OCI-LY3 (cell line): ENCODE results near the gene PXDN.

Source experiments
- H2AFZ ChIP-seq: fragments of 200-600, 300-600 bp; shearing (Covaris generic); 2 replicates; pipeline ENCODE4 v1.6.0; 2014; ENCODE audit warnings: antibody characterized with exemption, low read depth, low read length
- H3K27ac ChIP-seq: fragments of 200-600, 300-600 bp; sonication (generic); 2 replicates; pipeline ENCODE4 v1.5.1; 2014; ENCODE audit warnings: mild to moderate bottlenecking, low read length, moderate library complexity, mixed read lengths
- H3K27me3 ChIP-seq: fragments of 200-600, 300-600 bp; sonication (generic); 2 replicates; pipeline ENCODE4 v1.6.1; 2014; ENCODE audit warnings: low read depth, low read length, mixed read lengths
- H3K36me3 ChIP-seq: fragments of 200-600, 300-600 bp; sonication (generic); replicated peaks from 2 replicates; pipeline ENCODE3; 2014; ENCODE audit warnings: low read depth, low read length, mixed read lengths
- H3K4me1 ChIP-seq: fragments of 300-600, 200-600 bp; sonication (generic); 2 replicates; pipeline ENCODE4 v1.6.1; 2014; ENCODE audit warnings: low read length, mixed read lengths
- H3K4me2 ChIP-seq: fragments of 200-600, 300-600 bp; sonication (generic); 2 replicates; pipeline ENCODE4 v1.6.1; 2014; ENCODE audit warnings: low read length, mixed read lengths
- H3K4me3 ChIP-seq: fragments of 300-600, 200-600 bp; sonication (generic); 2 replicates; pipeline ENCODE4 v1.5.1; 2014; ENCODE audit warnings: antibody characterized with exemption, mild to moderate bottlenecking, low read length, moderate library complexity
- H3K79me2 ChIP-seq: fragments of 300-600, 200-600 bp; shearing (Covaris generic); 2 replicates; pipeline ENCODE4 v1.6.1; 2014; ENCODE audit warnings: mild to moderate bottlenecking, low read length, mixed read lengths
- H3K9ac ChIP-seq: fragments of 300-600, 200-600 bp; shearing (Covaris generic); 2 replicates; pipeline ENCODE4 v1.6.0; 2014; ENCODE audit warnings: mild to moderate bottlenecking, low read length, moderate library complexity
- H3K9me3 ChIP-seq: fragments of 200-600, 300-600 bp; shearing (Covaris generic); 2 replicates; pipeline ENCODE4 v1.6.1; 2014; ENCODE audit warnings: low read length, mixed read lengths; ENCODE audit not compliant: insufficient read depth
- H4K20me1 ChIP-seq: fragments of 200-600, 300-600 bp; sonication (generic); 2 replicates; pipeline ENCODE4 v1.6.1; 2016; ENCODE audit warnings: low read length, mixed read lengths; ENCODE audit not compliant: insufficient read depth
- CTCF ChIP-seq: fragments of 200-600, 300-600 bp; sonication (generic); IDR thresholded peaks from 2 replicates; pipeline ENCODE4 v1.5.1; 2014; ENCODE audit warnings: antibody characterized with exemption, low read length, low read depth
- EZH2phosphoT487 ChIP-seq: fragments of 200-600 bp; shearing (Covaris generic); IDR thresholded peaks from 2 replicates; pipeline ENCODE4 v1.6.1; 2018; ENCODE audit warnings: antibody characterized with exemption, mixed run types, low read depth

PXDN gene

GRCh38 chr2:1749489-1750119 lies 5.3 kb upstream of the PXDN start:
- no peak overlapping the region for H3K4me2 ChIP-seq
- no peak overlapping the region for H3K9ac ChIP-seq
- no peaks in the 10 kb centered on the region for H3K79me2 ChIP-seq
- H3K4me1 ChIP-seq = peaks cover 32% of the 10 kb centered on the region
- H4K20me1 ChIP-seq = no peaks in the 10 kb centered on the region
- H2AFZ ChIP-seq = no peak overlapping the region
- no peak overlapping the region for H3K4me3 ChIP-seq
- H3K27ac ChIP-seq = no peak overlapping the region
- H3K36me3 ChIP-seq = no peaks in the 10 kb centered on the region
- no peak for TF ChIP-seq CTCF
- TF ChIP-seq EZH2phosphoT487 = no peak
- no peaks in the 10 kb centered on the region for H3K9me3 ChIP-seq
- H3K27me3 ChIP-seq = no peaks in the 10 kb centered on the region

GRCh38 chr2:1748741-1749488 lies 4.6 kb upstream of the PXDN start:
- no peak overlapping the region for H2AFZ ChIP-seq
- no peak overlapping the region for H3K9ac ChIP-seq
- H3K9me3 ChIP-seq = no peaks in the 10 kb centered on the region
- no peak overlapping the region for H3K4me3 ChIP-seq
- peaks cover 32% of the 10 kb centered on the region for H3K4me1 ChIP-seq
- TF ChIP-seq CTCF = no peak
- no peak for TF ChIP-seq EZH2phosphoT487
- H3K4me2 ChIP-seq = no peak overlapping the region
- H3K36me3 ChIP-seq = no peaks in the 10 kb centered on the region
- no peaks in the 10 kb centered on the region for H4K20me1 ChIP-seq
- no peaks in the 10 kb centered on the region for H3K79me2 ChIP-seq
- H3K27ac ChIP-seq = no peak overlapping the region
- H3K27me3 ChIP-seq = no peaks in the 10 kb centered on the region

GRCh38 chr2:1748176-1748740 lies 3.9 kb upstream of the PXDN start:
- H3K9ac ChIP-seq = no peak overlapping the region

More at GRCh38 chr2:1748176-1748740, 3.9 kb upstream of the PXDN start:
- Histone ChIP-seq H3K27me3 (no peaks in the 10 kb centered on the region), H3K36me3 (no peaks in the 10 kb centered on the region), H3K4me3 (no peak overlapping the region), H2AFZ (no peak overlapping the region), H3K4me2 (no peak overlapping the region), H3K27ac (no peak overlapping the region), H4K20me1 (no peaks in the 10 kb centered on the region), H3K4me1 (peaks cover 31% of the 10 kb centered on the region), H3K79me2 (no peaks in the 10 kb centered on the region), H3K9me3 (no peaks in the 10 kb centered on the region)
- TF ChIP-seq EZH2phosphoT487 = no peak
- TF ChIP-seq CTCF = no peak
